HCT116 (cell line): ENCODE measurements around the gene PRCP.

ENCODE experiments used
- EZH2 ChIP-seq: fragments of 200-600 bp; sonication (generic); IDR thresholded peaks from 2 replicates; pipeline ENCODE4 v1.6.1; 2017; ENCODE audit warnings: antibody characterized with exemption, mixed run types
- EZH2phosphoT487 ChIP-seq: fragments of 200-600 bp; IDR thresholded peaks from 2 replicates; pipeline ENCODE4 v1.6.1; 2018; ENCODE audit warnings: antibody characterized with exemption, borderline replicate concordance
- POLR2A ChIP-seq: IDR thresholded peaks from 2 replicates; pipeline ENCODE4 v1.7.0; 2011; ENCODE audit warnings: borderline replicate concordance; ENCODE audit not compliant: insufficient read depth, insufficient read length; ENCODE audit errors: extremely low read depth
- SIN3A ChIP-seq: IDR thresholded peaks from 2 replicates; pipeline ENCODE4 v1.6.1; 2012; ENCODE audit warnings: low read depth
- TF ChIP-seq, protein P1 (sequence below), 3 experiments: fragments of 200-600 bp in 1 of 3; sonication (generic) in 1 of 3; IDR thresholded peaks in 2 of 3; conservative IDR thresholded peaks in 1 of 3; 2 replicates each; pipeline ENCODE4 v1.5.1; 2012 to 2017; ENCODE audit warnings: low read depth in 2 of 3, low read length in 2 of 3, antibody characterized with exemption in 1 of 3, borderline replicate concordance in 1 of 3, control low read depth in 1 of 3, mild to moderate bottlenecking in 1 of 3, mixed read lengths in 1 of 3, mixed run types in 1 of 3, moderate library complexity in 1 of 3; ENCODE audit not compliant: insufficient read depth in 1 of 3
- TF ChIP-seq, protein P2 (sequence below): IDR thresholded peaks from 2 replicates; pipeline ENCODE4 v1.6.1; 2012
- TF ChIP-seq, protein P3 (sequence below): IDR thresholded peaks from 2 replicates; pipeline ENCODE4 v1.6.1; 2012; ENCODE audit warnings: low read depth

DNA sequence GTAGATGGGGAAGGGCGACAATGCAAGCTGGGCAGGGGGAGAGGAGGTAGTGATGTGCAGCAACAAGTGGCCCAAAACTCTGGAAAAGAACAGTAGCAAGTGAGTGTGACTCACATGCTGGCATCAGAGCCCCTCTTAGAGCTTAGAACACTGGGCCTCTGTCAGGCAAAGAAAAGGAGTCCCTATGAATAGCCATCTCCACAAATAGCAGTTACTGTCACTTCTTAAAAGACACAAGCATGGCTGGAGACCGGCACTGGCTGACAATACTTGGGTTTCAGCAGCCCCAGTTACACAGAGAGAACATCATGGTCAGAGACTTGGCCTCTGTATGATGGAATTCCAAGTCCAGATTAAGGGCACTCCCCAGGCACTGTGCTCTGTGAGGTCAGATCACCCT, 58.2 kb downstream of the PRCP start:
- TF ChIP-seq, protein P1, sequence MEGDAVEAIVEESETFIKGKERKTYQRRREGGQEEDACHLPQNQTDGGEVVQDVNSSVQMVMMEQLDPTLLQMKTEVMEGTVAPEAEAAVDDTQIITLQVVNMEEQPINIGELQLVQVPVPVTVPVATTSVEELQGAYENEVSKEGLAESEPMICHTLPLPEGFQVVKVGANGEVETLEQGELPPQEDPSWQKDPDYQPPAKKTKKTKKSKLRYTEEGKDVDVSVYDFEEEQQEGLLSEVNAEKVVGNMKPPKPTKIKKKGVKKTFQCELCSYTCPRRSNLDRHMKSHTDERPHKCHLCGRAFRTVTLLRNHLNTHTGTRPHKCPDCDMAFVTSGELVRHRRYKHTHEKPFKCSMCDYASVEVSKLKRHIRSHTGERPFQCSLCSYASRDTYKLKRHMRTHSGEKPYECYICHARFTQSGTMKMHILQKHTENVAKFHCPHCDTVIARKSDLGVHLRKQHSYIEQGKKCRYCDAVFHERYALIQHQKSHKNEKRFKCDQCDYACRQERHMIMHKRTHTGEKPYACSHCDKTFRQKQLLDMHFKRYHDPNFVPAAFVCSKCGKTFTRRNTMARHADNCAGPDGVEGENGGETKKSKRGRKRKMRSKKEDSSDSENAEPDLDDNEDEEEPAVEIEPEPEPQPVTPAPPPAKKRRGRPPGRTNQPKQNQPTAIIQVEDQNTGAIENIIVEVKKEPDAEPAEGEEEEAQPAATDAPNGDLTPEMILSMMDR (IDR thresholded peaks at IDR 0.05 in 2 of 3, conservative IDR thresholded peaks at IDR 0.05 in 1 of 3; ENCODE audit: borderline replicate concordance in 1 of 3, insufficient read depth in 1 of 3, low read depth in 2 of 3, low read length in 2 of 3), result no peak
- TF ChIP-seq POLR2A (no peak), SIN3A (no peak), EZH2 (no peak), EZH2phosphoT487 (no peak)
- TF ChIP-seq, protein P2, sequence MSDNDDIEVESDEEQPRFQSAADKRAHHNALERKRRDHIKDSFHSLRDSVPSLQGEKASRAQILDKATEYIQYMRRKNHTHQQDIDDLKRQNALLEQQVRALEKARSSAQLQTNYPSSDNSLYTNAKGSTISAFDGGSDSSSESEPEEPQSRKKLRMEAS, result no peak
- TF ChIP-seq, protein P3, sequence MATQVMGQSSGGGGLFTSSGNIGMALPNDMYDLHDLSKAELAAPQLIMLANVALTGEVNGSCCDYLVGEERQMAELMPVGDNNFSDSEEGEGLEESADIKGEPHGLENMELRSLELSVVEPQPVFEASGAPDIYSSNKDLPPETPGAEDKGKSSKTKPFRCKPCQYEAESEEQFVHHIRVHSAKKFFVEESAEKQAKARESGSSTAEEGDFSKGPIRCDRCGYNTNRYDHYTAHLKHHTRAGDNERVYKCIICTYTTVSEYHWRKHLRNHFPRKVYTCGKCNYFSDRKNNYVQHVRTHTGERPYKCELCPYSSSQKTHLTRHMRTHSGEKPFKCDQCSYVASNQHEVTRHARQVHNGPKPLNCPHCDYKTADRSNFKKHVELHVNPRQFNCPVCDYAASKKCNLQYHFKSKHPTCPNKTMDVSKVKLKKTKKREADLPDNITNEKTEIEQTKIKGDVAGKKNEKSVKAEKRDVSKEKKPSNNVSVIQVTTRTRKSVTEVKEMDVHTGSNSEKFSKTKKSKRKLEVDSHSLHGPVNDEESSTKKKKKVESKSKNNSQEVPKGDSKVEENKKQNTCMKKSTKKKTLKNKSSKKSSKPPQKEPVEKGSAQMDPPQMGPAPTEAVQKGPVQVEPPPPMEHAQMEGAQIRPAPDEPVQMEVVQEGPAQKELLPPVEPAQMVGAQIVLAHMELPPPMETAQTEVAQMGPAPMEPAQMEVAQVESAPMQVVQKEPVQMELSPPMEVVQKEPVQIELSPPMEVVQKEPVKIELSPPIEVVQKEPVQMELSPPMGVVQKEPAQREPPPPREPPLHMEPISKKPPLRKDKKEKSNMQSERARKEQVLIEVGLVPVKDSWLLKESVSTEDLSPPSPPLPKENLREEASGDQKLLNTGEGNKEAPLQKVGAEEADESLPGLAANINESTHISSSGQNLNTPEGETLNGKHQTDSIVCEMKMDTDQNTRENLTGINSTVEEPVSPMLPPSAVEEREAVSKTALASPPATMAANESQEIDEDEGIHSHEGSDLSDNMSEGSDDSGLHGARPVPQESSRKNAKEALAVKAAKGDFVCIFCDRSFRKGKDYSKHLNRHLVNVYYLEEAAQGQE, result no peak
